COLO668 (cell line): ENCODE data around the gene SERPINB7.

ENCODE experiments used
- DNase-seq: peaks from one replicate; lab custom pipeline; 2025; ENCODE audit not compliant: unreplicated experiment; lab: John Stamatoyannopoulos, UW

Gene SERPINB7

GRCh38 chr18:63784787-63785452 is 9.7 kb downstream of the SERPINB7 start:
- DNase-seq: no peak

GRCh38 chr18:63787673-63788072 is 12.5 kb downstream of the SERPINB7 start:
- no peak for DNase-seq

GRCh38 chr18:63788447-63789096 is 13.4 kb downstream of the SERPINB7 start:
- DNase-seq: no peak

- no peak for DNase-seq
These were observed 14.1 kb downstream of the SERPINB7 start for GRCh38 chr18:63789327-63789726.

GRCh38 chr18:63795606-63796005 is 20.4 kb downstream of the SERPINB7 start:
- no peak for DNase-seq

- no peak for DNase-seq
These were observed 24.0 kb downstream of the SERPINB7 start for GRCh38 chr18:63799189-63799588.

- no peak for DNase-seq
These were observed 26.1 kb downstream of the SERPINB7 start for GRCh38 chr18:63801343-63801742.

GRCh38 chr18:63808125-63808524 is 32.9 kb downstream of the SERPINB7 start:
- no peak for DNase-seq

- no peak for DNase-seq
These were observed 42.3 kb downstream of the SERPINB7 start for GRCh38 chr18:63817441-63818051.

- no peak for DNase-seq
These were observed 43.0 kb downstream of the SERPINB7 start for GRCh38 chr18:63818212-63818611.

GRCh38 chr18:63819786-63820185 is 44.6 kb downstream of the SERPINB7 start:
- no peak for DNase-seq

- no peak for DNase-seq
These were observed 45.5 kb downstream of the SERPINB7 start for GRCh38 chr18:63820694-63821093.

GRCh38 chr18:63823516-63824219 is 48.5 kb downstream of the SERPINB7 start:
- DNase-seq: peak; percentile 18

- no peak for DNase-seq
These were observed 49.0 kb downstream of the SERPINB7 start for GRCh38 chr18:63824220-63824525.

- no peak for DNase-seq
These were observed 52.9 kb downstream of the SERPINB7 start for GRCh38 chr18:63828120-63828519.

GRCh38 chr18:63828656-63829055 is 53.4 kb downstream of the SERPINB7 start:
- no peak for DNase-seq

- no peak for DNase-seq
These were observed 54.7 kb downstream of the SERPINB7 start for GRCh38 chr18:63829886-63830285.

GRCh38 chr18:63831080-63831788 is 56.0 kb downstream of the SERPINB7 start:
- DNase-seq: no peak

- DNase-seq: no peak
These were observed 57.3 kb downstream of the SERPINB7 start for GRCh38 chr18:63832470-63832869.

GRCh38 chr18:63834471-63835113 is 59.4 kb downstream of the SERPINB7 start:
- no peak for DNase-seq

GRCh38 chr18:63836456-63836855 is 61.2 kb downstream of the SERPINB7 start:
- DNase-seq: no peak
